Heart right ventricle (tissue), 16 donors: Measurements from ENCODE around the gene KIAA0513. TPM values are rescaled to one million over a fixed set of nuclear protein-coding genes. Genes with fewer than 3 reads are reported as not detected.

Experiments
- ATAC-seq, 8 donors: fragments of 200-7000 bp; cut with Tn5 transposase; one replicate each; pipeline ENCODE4 v1.9.1; 2020; ENCODE audit warnings: mild to moderate bottlenecking in 8 of 8, moderate library complexity in 8 of 8, moderate number of reproducible peaks in 1 of 8
- DNase-seq, 2 donors: peaks; one replicate each; pipeline ENCODE4 v3.0.0-alpha.2; 2020
- H3K27ac ChIP-seq, 10 donors: fragments of 200-600 bp; sonication (generic) in 2 of 10; one replicate each; pipeline versions ENCODE4 v1.5.0 to v1.8.0; 2020 to 2022; ENCODE audit warnings: mild to moderate bottlenecking in 3 of 10
- H3K27me3 ChIP-seq, 7 donors: fragments of 200-600 bp; one replicate each; pipeline ENCODE4 v1.8.0; 2021 to 2022; ENCODE audit warnings: mild to moderate bottlenecking in 2 of 7
- H3K36me3 ChIP-seq, 9 donors: fragments of 200-600 bp; sonication (generic) in 1 of 9; one replicate each; pipeline versions ENCODE4 v1.5.0 to v1.8.0; 2020 to 2022; ENCODE audit warnings: mild to moderate bottlenecking in 2 of 9
- H3K4me1 ChIP-seq, 9 donors: fragments of 200-600 bp; sonication (generic) in 1 of 9; one replicate each; pipeline versions ENCODE4 v1.5.0 to v1.8.0; 2020 to 2022; ENCODE audit warnings: mild to moderate bottlenecking in 4 of 9
- H3K4me3 ChIP-seq, 10 donors: fragments of 200-600 bp; sonication (generic) in 2 of 10; one replicate each; pipeline versions ENCODE4 v1.5.0 to v1.8.0; 2020 to 2022; ENCODE audit warnings: mild to moderate bottlenecking in 7 of 10, moderate library complexity in 2 of 10
- H3K9me3 ChIP-seq, 11 donors: fragments of 200-600 bp in 10 of 11; sonication (generic) in 2 of 11; one replicate each; pipeline versions ENCODE4 v1.5.0 to v1.8.0; 2013 to 2022; ENCODE audit warnings: mild to moderate bottlenecking in 2 of 11, control low read depth in 1 of 11, moderate library complexity in 1 of 11
- CTCF ChIP-seq, 9 donors: fragments of 200-600 bp; sonication (generic) in 2 of 9; IDR thresholded peaks; one replicate each; pipeline versions ENCODE4 v1.5.0 to v1.8.0; 2021 to 2022; ENCODE audit warnings: antibody characterized with exemption in 9 of 9, mild to moderate bottlenecking in 5 of 9, moderate library complexity in 1 of 9
- WGBS, 2 donors: extraction: QIAGEN DNeasy Blood & Tissue Kit; methylation state at CpG; one replicate each; pipeline ENCODE4 v1.1.7; 2013; ENCODE audit warnings: inconsistent platforms in 1 of 2; 5-methylcytosine and 5-hydroxymethylcytosine counted together
- intact Hi-C, 10 donors: fragments of 100-400 bp; cut with DNase I; formaldehyde crosslinking; loops; one replicate each; pipeline versions ENCODE4 v1.11.1 to v1.14.2; 2022
- polyA plus RNA-seq, 2 donors: library from polyadenylated mRNA; stranded (reverse); fragments of 200-250 nt; gene quantifications; one replicate each; pipeline ENCODE4 v1.2.3, GENCODE V29; 2013
- total RNA-seq, 10 donors: library from RNA; stranded (reverse); fragmentation: NEBNext Ultra II Directional in 3 of 10; extraction: Animal tissue kit (Norgen Biotek cat#: 25700) in 3 of 10; gene quantifications; one replicate each; pipeline versions ENCODE4 v1.2.1 to v1.2.4, GENCODE V29; 2021 to 2023
- donor health status: Arrhythmogenic right ventricular cardiomyopathy.
- donor health status: ischemic (EF 13 %, LVEDD 7.1; RV severe dilation, severe dysfunction).
- donor health status: healthy with polysubstance abuse.
- donor health status: DM: no; HTN: yes; CAD: no.
- donor health status: DM: no; HTN: no; CAD: no.
- donor health status: ischemic (EF 25% LVEDD 6.9; RV normal size, moderate dysfunction).
- donor health status: ischemic (EF 25% LVEDD 5.7; RV mildly dilated, moderate dysfunction).
- donor health status: healthy.
- donor health status: DM: yes; HTN: yes; CAD: no.
- donor health status: Ischemic cardiomyopathy.
- donor health status: ischemic (EF 35%, LVEDD 5.7; RV mildly dilated, moderate dysfunction).
- donor health status: nonischemic (EF 11% LVEDD 7.7; RV severe dilation, severe dysfunction).
- donor health status: DM: yes; HTN: yes; CAD: no.
- donor health status: PGD.
- donor health status: ischemic (EF 29% LVEDD 5.4; RV normal size, mild dysfunction).
- donor health status: nonischemic (EF 23%, LVEDD 6.1; RV moderate dilation, normal function).

Gene KIAA0513
- total and polyA plus RNA-seq, 12 donors: 2.4 to 10.9 (median 8.3) TPM

GRCh38 chr16:85084841-85085510, 57.4 kb downstream of the KIAA0513 start:
- no peak overlapping the region for H3K4me3 ChIP-seq
- ATAC-seq (no peak), DNase-seq (no peak)
- 79 to 84% methylated on average over 16 of the region's 16 CpGs for WGBS, 2 donors
- peaks cover 0 to 33% (median 0%) of the 10 kb centered on the region in 9 donors for H3K36me3 ChIP-seq
- peaks cover 0 to 19% (median 10%) of the 10 kb centered on the region in 9 donors for H3K4me1 ChIP-seq
- TF ChIP-seq CTCF (IDR thresholded peaks at IDR 0.05): no peak
- no peaks in the 10 kb centered on the region for H3K9me3 ChIP-seq
- H3K27me3 ChIP-seq: no peaks in the 10 kb centered on the region
- H3K27ac ChIP-seq: no peak overlapping the region
- intact Hi-C loops: loop anchor here in 7 of 10 donors (5.0 to 10.0 kb wide), 7 partner anchors 53 to 330 kb away; partner anchors contain the start of genes KIAA0513 (in 2 of the 7) and ZDHHC7 (in 2 of the 7)

- no peak overlapping the region for H3K4me3 ChIP-seq
- 96% methylated on average over 17 of the region's 17 CpGs for WGBS, 2 donors
- no peaks in the 10 kb centered on the region for H3K9me3 ChIP-seq
- ATAC-seq: no peak
- H3K4me1 ChIP-seq: peaks cover 5 to 25% (median 18%) of the 10 kb centered on the region in 9 donors
- DNase-seq: no peak
- peaks cover 0 to 26% (median 0%) of the 10 kb centered on the region in 9 donors for H3K36me3 ChIP-seq
- intact Hi-C loops: loop anchor here in 7 of 10 donors (2.0 to 10.0 kb wide), 7 partner anchors 58 to 331 kb away; partner anchors contain the start of genes ZDHHC7 (in 3 of the 7) and KIAA0513 (in 2 of the 7)
- no peaks in the 10 kb centered on the region for H3K27me3 ChIP-seq
- TF ChIP-seq CTCF (IDR thresholded peaks at IDR 0.05): no peak
- no peak overlapping the region for H3K27ac ChIP-seq
These were observed 58.1 kb downstream of the KIAA0513 start for GRCh38 chr16:85085721-85086120.

DNA sequence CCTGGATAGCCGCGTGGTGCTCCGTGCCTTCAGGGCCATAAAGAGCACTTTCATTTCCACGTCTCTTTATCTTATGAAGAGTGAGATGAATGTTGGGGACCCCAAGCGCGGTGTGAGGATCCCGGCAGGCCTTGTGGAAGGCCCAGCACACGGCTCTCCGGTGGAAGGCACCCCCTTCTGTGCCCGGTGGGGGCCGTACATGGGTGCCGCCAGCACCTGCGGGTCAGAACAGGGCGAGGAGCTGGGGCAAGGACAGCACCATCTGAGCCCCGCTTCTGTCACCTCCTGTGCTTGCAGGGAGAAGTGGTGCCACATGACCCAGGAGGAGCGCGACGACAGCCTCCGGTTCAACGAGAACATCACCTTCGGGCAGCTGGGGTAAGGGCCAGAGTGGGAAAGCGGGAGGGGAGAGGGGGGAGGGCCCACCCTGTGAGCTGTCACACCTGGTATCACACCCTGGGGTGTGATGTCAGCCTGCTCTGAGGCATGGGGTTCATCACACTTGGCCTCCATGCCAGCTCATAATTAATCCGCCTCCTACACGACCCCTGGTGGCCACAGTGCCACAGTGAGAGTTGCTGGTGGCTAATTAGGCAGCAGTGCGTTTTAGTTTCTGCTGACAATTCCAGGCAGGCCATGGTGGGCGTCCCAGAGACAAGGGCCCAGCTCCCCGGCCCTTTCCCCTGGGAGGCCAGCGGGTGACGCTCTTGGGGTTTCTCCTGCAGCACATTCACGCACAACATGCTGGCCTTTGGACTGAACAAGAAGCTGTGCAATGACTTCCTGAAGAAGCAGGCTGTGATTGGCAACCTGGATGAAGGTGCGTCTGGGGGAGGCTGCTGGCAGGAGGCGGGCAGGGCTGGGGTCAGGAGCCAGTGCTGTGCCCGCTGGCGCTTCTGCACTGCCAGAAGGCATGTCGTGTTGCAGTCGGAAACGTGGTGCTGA, 59.0 kb downstream of the KIAA0513 start:
- no peaks in the 10 kb centered on the region for H3K9me3 ChIP-seq
- 75 to 83% methylated on average over 37 of the region's 37 CpGs for WGBS, 2 donors
- intact Hi-C loops: loop anchor here in 7 of 10 donors (2.0 to 10.0 kb wide), 7 partner anchors 59 to 332 kb away; partner anchors contain the start of genes ZDHHC7 (in 3 of the 7) and KIAA0513 (in 2 of the 7)
- peaks cover 6 to 34% (median 21%) of the 10 kb centered on the region in 9 donors for H3K4me1 ChIP-seq
- DNase-seq: peak; percentile 55 to 69
- no peaks in the 10 kb centered on the region for H3K27me3 ChIP-seq
- peaks cover 0 to 17% (median 0%) of the 10 kb centered on the region in 9 donors for H3K36me3 ChIP-seq
- no peak overlapping the region for H3K4me3 ChIP-seq
- TF ChIP-seq CTCF (IDR thresholded peaks at IDR 0.05): peak; percentile 60 to 81 (median 70)
- ATAC-seq: peak; percentile 41 to 68 (median 53)
- H3K27ac ChIP-seq: no peak overlapping the region
